ENCODE data around the gene ACYP1.

The ACYP1 gene

GRCh38 chr14:75013290-75013689, 50.5 kb downstream of the ACYP1 start:
- no peak for DNase-seq (ENCODE audit: low read depth)
- H3K4me3 ChIP-seq (ENCODE audit: low read depth, low read length) = no peak overlapping the region

GRCh38 chr14:75011356-75011994, 52.3 kb downstream of the ACYP1 start:
- TF ChIP-seq CTCF (IDR thresholded peaks at IDR 0.05; ENCODE audit: low read depth, low read length, missing control alignments) = no peak
- no peak for DNase-seq (ENCODE audit: low read depth)
- H3K4me3 ChIP-seq (ENCODE audit: low read depth, low read length) = no peak overlapping the region

More at GRCh38 chr14:75013290-75013689, 50.5 kb downstream of the ACYP1 start:
- no peak for TF ChIP-seq CTCF (IDR thresholded peaks at IDR 0.05; ENCODE audit: low read depth, low read length, missing control alignments)

- no peak for TF ChIP-seq CTCF (IDR thresholded peaks at IDR 0.05; ENCODE audit: low read depth, low read length, missing control alignments)
- DNase-seq (ENCODE audit: low read depth) = no peak
- no peak overlapping the region for H3K4me3 ChIP-seq (ENCODE audit: low read depth, low read length)
Measured at GRCh38 chr14:75010472-75011093, 53.2 kb downstream of the ACYP1 start.

- no peak for DNase-seq (ENCODE audit: low read depth)
- no peak for TF ChIP-seq CTCF (IDR thresholded peaks at IDR 0.05; ENCODE audit: low read depth, low read length, missing control alignments)
- H3K4me3 ChIP-seq (ENCODE audit: low read depth, low read length) = no peak overlapping the region
Measured at GRCh38 chr14:75009176-75009575, 54.6 kb downstream of the ACYP1 start.

- TF ChIP-seq CTCF (IDR thresholded peaks at IDR 0.05; ENCODE audit: low read depth, low read length, missing control alignments) = no peak
- H3K4me3 ChIP-seq (ENCODE audit: low read depth, low read length) = no peak overlapping the region
- no peak for DNase-seq (ENCODE audit: low read depth)
Measured at GRCh38 chr14:75005357-75005756, 58.5 kb downstream of the ACYP1 start.

DNA sequence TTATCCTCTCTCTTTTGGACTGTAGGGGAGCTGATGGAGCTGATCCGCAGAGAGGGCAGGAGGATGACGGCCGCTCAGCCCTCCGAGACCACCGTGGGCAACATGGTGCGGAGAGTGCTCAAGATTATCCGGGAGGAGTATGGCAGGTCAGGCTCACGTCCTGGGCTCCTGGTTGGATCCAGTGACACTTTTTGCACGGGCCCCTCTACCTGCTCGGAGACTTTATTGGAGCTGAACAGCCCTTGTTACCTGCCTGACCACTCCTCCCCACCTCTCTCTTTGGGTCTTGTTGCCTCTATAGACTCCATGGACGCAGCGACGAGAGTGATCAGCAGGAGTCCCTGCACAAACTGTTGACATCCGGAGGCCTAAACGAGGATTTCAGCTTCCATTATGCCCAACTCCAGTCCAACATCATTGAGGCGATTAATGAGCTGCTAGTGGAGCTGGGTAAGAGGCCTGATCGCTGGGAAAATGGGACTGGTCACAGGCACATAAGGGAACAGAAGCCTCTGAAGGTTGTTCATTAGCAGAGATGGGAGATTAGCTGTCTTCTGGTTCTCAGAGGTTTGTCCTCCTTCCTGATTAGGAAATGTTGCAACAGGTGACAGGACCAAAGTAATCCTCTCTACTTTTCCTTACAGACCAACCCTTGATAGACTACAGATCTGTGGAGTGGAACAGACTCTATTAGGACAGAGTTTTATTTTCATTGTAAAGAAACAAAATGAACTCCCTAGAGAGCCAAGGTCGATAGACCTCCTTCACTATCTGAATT, 60.4 kb downstream of the ACYP1 start:
- DNase-seq (ENCODE audit: low read depth) = no peak

More for the DNA sequence above, 60.4 kb downstream of the ACYP1 start:
- TF ChIP-seq CTCF (IDR thresholded peaks at IDR 0.05; ENCODE audit: low read depth, low read length, missing control alignments) = no peak
- peak overlapping the region; percentile 82 for H3K4me3 ChIP-seq (ENCODE audit: low read depth, low read length)

All from GM12864 (cell line).